GM21529 (cell line): ENCODE results near the gene EMC7.
"Not testable (repeated sequence)": the region's sequence is repeated elsewhere in the genome, so short reads cannot be mapped to it uniquely, and the experiment has no call there.

Experiments
- ATAC-seq: cut with Tn5 transposase; IDR thresholded peaks from one replicate; pipeline ENCODE4 v1.9.1; 2021; ENCODE audit not compliant: unreplicated experiment

EMC7 gene

DNA sequence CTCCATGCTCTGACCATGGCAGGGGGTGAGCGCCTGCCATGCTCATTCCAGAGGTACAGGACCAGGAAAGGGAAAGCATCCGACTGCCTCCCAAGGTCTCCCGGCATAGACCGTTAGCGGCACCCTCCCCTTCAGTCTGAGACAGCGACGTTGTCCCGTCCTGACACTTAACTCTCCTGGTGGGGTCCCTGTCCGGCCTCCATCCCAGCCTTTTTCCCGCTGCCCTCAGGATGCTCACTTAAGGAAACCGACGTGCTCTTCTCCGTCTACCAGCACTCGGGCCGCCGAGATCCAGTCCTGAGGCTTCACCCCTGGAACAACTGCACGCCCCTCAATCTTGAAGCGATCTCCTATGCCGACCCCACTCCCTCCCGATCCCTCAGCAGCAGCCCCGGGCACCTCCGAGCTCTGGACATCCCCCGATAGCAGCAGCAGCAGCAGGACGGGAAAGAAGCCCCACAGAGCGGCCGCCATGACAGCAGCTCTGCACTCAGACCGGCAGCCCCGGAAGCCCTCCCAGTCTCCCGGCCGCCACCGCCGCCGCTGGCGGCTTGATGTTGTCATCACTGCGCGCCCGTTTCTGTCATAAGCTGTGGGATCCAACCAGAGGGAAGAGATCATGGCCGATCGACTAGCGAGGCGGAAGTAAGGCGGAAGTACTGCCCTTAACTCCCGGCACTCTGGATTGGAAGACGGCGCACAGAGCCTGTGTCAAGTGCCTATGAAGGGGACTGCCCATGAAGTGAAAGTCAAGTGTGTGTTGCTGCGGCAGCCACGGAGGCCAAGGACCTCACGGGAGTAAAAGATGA is at the start of gene EMC7, which contains the start of gene PGBD4:
TSS of gene EMC7 (minus strand) at position 497 of the 809 bp plus-strand sequence. CDS start at position 474, 23 bp downstream.
TSS of gene PGBD4 (plus strand) at position 718 of the 809 bp plus-strand sequence. CDS start 449 bp downstream, outside the sequence.
- peak; percentile 95 for ATAC-seq

DNA sequence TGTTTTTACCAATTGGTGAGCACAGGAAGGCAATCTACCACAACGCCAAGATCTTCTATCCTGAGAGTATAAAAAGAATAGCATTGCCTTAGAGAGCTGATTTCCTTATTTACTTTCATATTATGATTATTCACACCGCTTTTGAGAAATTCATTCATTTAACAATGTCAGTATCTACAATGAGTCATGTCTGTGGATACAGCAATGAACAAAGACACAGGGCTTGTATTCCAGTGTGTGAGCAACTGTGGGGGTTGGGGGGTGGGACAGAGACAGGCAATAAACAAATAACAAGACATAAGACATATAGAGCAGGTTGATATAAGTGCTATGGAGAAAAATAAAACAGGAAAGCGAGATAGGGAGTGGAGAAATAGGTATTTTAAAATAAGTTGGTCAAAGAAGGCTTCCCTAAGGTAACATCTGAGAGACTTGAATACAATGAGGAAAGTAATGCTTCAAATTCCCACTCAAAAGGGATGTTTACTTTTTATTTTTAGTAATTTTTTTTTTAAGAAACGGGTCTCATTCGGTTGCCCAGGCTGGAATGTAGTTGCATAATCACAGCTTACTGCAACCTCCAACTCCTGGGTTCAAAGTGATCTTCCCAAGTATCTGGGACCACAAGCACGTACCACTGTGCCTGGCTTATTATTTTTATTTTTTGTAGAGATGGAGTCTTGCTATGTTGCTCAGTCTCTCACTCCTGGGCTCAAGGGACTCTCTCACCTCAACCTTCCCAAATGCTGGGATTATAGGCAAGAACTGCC is 45.9 kb upstream of the EMC7 start:
- ATAC-seq: no peak

DNA sequence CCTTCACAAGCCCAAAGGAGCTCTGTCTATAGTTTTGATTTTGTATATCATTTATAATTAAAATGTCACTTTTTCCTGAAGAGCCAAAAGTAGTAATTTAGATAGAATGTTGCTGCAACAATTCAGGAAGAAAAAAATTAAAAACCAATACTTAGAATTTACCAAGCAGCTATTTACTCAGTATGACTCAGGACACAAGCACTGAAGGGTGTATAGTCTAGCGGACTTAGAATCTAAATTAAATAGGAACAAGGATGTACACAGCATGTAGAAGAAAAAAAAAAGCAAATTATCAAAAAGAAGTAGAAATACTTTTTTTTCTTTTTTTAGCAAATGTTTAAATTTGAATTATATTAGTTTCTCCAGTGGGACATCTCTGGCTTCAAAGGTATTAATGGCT is 31.8 kb upstream of the EMC7 start:
- ATAC-seq: no peak

DNA sequence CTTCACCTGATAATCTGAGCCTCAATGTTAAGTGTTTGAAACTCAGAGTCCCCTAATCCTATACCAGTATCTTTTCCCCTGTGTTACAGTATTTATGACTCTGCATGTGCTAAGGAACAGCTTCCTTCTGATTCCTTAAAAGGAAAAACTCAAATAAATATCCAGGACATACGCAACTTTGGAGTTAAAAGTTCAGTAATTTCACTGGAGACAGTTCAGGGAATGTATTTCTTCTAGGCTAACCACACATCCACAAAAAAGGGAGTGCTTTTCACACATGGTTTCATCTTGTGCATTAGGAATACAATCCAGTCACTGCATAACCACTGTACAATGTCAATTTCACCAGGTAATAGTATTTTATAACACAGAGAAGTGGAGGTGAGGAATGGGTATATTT is 31.2 kb upstream of the EMC7 start:
- no peak for ATAC-seq

DNA sequence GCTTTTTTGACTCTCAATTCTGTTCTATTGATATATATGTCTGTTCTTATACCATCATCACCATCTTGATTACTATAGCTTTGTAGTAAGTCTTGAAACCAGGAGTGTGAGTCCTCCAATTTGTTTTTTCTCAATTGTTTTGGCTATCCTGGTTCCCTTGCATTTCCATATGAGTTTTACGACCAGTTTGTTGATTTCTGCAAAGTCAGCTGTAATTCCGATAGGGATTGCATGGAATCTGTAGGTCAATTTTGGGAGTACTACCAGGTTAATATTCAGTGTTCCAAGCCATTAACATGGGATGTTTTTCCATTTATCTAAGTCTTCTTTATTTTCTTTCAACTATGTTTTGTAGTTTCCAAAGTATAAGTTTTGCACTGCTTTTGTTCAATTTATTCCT is 27.2 kb upstream of the EMC7 start:
- no peak for ATAC-seq

DNA sequence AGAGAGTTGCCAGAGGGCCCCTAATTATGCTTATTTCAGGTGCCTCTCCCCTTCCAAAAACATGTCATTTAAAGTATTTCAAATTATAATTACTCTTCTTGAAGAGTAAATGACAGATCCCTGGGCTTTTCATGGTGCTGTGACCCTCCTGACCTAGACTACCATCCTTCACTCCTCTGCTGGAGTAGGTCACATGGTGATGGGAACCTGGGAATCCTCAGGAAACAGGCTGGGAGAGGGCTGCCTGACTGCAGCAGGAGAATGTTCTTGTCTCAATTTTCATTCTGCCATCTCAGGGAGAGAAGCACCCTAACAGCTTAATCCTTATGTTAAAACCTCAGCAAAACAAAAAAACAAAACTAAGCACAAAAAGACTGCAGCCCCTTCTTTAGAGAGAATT is 24.9 kb upstream of the EMC7 start:
- no peak for ATAC-seq

DNA sequence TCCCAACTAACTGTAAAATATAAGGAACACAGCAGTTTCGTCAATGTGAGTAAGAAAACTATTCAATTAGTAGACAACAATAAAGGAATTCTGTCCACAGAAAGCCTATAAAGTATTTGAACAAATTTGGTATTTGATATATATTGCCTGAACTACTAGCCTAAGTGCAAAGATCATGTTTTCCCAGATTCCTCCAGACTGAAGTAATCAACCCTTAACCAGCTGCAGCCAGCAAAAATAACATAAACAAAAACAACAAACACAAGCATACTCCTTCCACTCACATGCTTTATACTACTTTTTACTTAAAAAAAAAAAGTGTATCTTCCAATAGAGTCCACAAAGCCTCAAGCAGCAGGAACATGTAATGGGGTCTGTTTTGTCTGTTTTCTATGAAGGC is 24.3 kb upstream of the EMC7 start:
- no peak for ATAC-seq

DNA sequence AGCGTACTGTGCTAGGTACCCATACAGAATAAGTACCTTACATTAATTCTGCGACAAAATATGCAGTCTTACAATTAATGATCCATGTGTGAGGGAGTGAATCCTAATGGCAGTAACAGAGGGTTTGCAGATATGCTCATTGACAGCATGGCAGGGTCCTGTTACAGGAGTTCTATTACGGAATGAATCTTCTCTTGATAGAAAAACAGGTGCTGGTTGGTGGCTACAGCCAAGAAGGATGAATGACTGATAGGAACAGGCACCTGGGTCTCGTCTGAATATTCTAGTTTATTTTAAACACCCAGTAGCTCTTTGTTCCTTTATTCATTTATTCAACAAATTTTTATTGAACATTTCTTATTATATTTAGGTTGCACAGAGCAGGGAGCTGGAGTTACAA is 23.0 kb upstream of the EMC7 start:
- no peak for ATAC-seq

DNA sequence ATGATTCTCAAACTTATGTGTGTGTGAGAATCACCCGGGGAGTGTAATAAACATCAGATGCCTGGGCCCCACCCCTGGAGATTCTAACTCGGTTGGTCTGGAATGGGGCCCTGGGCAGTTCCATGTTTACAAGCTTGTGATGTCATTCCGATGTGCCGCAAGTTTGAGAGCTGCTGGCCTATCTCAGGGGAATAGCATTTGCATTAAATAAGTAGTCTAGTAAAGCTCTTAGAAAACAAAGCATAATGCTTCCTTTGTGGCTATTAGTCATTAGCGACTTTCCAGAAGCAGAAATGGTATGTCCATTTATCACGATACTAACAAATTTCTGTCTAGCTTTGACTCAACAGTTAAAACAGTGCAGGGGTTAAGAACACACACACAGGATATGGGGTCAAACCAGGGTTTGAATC is 21.1 kb upstream of the EMC7 start:
- ATAC-seq: peak; percentile 76

DNA sequence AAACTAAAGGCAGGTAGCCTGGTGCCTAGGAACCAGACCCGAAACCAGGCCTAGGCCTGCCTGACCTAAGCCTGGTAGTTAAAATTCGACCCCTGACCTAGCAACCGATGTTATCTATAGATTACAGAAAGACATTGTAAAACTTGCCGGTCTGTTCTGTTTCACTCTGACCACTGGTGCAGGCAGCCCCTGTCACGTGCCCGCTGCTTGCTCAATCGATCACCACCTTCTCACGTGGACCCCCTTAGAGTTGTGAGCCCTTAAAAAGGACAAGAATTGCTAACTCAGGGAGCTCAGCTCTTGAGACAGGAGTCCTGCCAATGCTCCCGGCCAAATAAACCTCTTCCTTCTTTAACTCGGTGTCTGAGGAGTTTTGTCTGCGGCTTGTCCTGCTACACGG is 20.1 kb upstream of the EMC7 start:
- ATAC-seq: not testable (repeated sequence)

DNA sequence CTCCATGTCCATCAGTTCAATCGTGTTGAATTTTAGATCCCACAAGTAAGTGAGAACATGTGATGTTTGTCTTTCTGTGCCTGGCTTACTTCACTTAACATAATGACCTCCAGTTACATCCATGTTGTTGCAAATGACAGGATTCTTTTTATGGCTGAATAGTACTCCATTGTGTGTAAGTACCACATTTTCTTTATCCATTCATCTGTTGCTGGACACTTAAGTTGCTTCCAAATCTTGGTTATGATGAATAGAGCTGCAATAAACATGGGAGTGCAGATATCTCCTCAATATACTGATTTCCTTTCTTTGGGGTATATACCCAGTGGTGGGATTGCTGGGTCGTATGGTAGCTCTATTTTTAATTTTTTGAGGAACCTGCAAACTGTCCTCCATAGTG is 18.8 kb upstream of the EMC7 start:
- ATAC-seq: not testable (repeated sequence)

DNA sequence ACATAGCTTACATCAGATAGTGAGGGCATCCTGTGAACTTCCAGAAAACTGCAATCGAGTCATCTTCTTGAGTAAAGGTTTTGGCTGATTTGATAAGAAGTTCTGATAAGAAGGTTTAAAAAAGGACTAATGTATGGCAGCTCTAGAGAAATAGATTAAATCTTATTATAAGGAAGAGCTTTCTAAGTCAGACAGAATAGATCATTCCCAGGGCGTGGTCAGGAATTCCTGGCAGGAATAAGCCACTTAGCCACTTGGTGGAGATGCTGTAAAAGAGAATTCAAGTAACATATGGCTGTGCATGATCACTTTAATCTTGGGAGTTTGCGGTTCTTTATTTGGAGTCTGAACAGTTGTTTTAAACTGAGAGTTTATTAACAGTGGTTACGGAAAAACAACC is 17.6 kb upstream of the EMC7 start:
- ATAC-seq: no peak

DNA sequence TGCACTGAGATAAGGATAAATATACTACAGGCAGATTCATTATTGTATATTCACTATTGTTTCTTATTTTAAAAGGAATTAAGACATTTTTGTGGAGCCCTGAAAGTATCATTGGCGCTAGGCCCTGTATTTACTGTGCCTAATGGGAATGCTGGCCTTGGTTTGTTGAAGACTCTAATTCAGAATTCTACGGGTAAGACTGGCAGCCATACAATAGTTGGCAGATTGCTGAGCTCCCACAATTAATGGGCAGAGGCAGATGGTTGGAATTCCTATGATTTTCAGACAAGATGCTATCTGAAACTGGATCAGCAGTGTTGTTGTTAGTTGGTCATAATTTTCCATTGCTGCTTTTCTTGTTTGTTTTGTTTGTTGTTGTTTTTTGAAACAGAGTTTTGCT is 15.0 kb upstream of the EMC7 start:
- no peak for ATAC-seq

DNA sequence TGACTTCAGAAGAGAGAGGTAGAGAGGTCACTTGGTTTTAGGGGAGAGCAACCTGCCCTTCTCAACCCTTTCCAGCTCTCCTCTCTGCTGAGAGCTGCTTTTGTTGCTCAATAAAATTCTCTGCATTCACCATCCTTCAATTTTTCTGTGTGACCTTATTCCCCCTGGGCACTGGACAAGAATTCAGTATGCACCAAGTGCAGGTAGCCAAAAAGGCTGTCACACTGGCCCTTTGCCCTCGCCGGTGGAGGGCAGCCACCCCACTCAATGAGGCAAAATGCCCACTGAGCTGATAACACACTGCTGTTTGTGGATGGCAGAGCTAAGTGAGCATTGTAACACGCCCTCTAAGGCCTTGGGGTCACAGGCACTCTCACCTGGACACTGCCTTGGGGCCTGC is 13.1 kb upstream of the EMC7 start:
- ATAC-seq: no peak

DNA sequence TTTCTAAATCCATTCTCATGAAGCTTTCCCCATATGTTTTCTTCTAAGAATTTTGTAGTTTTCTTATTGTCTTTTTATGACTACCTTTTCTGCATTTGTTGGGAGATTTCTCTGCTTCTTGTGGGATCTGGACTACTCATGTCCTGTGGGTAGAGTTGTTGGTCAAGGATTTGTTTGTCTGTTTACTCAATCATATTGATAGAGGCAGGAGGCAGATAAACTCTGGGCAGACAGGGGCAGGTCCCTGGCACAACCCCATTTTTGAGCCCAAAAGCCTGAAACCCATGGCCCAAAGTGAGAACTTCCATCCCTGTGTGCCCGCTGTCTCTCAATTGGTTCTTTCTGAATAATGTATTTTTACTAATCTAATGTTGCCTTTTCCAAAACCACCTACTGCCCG is 12.6 kb upstream of the EMC7 start:
- ATAC-seq: no peak

DNA sequence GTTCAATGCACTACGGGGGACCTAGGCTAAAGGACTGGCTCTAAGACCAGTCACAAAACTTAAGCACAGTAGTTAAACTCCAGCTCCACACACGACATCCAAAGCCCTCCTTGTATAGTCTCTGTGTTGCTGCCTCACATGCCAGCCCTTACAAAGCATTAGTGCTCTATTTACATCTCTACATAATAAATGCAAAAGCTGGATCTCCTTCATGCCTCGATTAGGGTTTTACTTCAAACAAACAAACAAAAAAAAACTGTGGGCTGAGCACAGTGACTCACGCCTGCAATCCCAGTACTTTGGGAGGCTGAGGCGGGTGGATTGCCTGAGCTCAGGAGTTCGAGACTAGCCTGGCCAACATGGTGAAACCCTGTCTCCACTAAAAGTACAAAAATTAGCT is 9.8 kb upstream of the EMC7 start:
- no peak for ATAC-seq

DNA sequence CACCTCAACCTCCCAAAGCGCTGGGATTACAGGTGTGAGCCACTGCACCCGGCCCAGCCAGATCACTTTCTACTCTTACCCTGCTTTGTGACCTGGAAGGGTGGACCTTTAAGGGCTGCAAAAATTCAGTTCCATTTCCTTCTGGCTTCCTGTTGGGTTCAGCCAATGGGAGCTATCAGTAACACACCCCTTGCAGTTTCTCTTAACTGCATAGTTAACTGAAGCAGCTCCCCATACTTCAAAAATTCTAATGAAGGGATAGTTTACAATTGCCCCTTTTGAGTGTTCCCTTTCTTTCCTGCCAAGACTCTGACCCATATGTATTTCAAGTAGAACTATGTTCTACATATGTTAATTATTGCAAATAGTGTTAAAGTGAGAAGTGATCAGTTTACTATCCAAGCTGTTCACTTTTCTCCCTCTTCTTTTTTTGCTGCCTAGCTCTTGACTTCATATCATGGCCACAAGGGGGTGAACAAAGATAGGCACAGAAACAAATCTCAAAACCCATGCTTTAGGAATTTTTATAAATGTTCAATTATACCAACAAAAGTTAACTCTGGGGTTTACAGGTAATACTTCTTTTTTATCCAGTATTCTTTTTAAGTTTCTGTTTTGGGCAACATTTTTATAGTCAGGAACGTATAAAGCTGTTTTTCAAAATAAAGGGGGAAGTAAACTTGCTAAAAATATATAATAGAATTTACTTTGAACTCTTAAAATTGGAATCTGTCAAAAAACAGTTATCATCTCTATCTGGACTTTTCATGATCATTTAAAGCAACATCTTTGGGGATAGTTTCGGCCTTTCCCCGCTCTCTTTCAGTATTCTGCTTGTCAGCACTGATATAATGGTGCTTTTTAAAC is 8.4 kb upstream of the EMC7 start:
- no peak for ATAC-seq

DNA sequence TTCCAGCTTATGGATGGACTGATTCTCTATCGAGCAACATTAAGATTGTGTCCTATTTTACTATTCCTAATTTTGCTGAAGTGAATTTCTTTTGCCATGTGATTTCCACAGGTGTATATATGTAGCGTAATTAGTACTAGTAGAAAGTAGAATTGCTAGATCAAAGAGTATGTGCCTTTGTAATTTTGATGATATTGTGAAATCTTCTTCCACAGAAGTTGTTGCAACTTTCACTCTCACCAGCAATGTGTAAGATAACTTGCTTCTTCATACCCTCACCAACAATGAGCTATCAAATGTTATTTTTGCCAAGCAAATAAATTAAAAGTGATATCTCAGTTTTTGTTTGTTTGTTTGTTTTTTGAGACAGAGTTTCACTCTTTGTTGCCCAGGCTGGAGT is 5.7 kb upstream of the EMC7 start:
- ATAC-seq: no peak

DNA sequence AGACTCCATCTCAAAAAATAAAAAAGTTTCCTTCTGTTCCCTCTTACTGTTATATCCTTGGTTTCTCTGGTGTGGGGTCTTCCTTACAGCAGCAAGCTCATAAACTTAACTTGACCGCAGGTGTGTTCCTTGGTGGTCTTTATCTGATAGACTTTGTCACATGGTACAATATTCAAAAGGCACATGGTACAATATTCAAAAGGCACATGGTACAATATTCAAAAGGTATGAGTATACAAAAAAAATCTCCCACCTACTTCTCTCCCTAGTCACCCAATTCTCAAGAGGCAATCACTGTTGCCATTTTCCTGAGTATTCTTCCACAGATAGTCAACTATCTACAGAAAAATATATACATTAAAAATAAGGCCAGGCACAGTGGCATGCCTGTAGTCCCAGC is 4.8 kb upstream of the EMC7 start:
- ATAC-seq: no peak

DNA sequence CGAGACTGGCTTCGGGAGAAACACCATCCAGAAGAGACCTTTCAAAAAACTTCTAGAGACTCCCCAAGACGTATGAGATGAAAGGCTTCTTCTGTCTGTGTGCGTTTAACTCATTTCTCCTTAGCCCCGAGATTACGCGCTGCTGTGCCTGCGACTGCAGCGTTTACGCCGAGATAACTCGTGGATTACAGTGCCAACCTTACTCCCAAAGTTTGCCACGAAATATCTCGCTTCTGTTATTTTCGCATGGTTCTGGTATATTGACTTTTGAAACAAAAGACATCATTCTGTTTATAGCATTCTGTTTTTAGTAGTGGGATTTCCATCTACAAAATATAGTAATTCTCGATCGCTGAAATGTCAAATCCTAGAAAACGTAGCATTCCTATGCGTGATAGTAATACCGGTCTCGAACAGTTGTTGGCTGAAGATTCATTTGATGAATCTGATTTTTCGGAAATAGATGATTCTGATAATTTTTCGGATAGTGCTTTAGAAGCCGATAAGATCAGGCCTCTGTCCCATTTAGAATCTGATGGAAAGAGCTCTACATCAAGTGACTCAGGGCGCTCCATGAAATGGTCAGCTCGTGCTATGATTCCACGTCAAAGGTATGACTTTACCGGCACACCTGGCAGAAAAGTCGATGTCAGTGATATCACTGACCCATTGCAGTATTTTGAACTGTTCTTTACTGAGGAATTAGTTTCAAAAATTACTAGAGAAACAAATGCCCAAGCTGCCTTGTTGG is 688 bp upstream of the EMC7 start:
- no peak for ATAC-seq

DNA sequence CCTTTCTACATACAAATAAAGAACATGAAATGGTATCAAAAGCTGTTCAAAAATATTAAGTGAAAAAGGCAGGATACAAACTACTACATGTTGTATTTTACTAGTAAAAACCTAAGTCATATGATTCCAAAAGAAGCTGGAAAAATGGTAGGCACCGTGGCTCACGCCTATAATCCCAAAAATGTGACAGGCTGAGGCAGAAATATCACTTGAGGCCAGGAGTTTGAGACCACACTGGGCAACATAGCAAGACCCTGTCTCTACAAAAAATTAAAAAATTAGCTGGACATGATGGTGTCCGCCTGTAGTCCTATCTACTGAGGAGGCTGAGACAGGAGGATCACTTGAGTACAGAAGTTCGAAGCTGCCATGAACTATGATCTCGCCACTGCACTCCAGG is 1.7 kb downstream of the EMC7 start:
- no peak for ATAC-seq
